HepG2 (cell line): ENCODE measurements around the gene ZFAND4. TPM values are rescaled to one million over a fixed set of nuclear protein-coding genes. Genes with fewer than 3 reads are reported as not detected.
A peak's percentile ranks its signal among the peaks of the same experiment; 100 is the strongest.
"Not testable (repeated sequence)": the region's sequence is repeated elsewhere in the genome, so short reads cannot be mapped to it uniquely, and the experiment has no call there.

ENCODE experiments used
- ATAC-seq: fragments of 200-7000 bp; cut with Tn5 transposase; 3 replicates; pipeline ENCODE4 v1.9.1; 2020; ENCODE audit warnings: mild to moderate bottlenecking, moderate library complexity
- BruUV-seq: library from RNA; stranded (reverse); fragments of 400-500 nt; replicated peaks from 2 replicates; lab custom pipeline; 2021; lab: Mats Ljungman, UMichigan
- CTCF ChIA-PET: fragments of 300-600 bp; formaldehyde crosslinking; extraction: SDS; loops from one replicate; lab custom pipeline; 2021; ENCODE audit warnings: low total read pairs, inconsistent platforms, low intra/inter-chr PET ratio; lab: Yijun Ruan, JAX
- POLR2A ChIA-PET: fragments of 350-600 bp; sonication (Branson Sonifier 250); formaldehyde crosslinking; loops from one replicate; lab custom pipeline; 2020; ENCODE audit warnings: antibody characterized with exemption, inconsistent platforms; lab: Yijun Ruan, JAX
- DNase-seq: peaks from one replicate; pipeline ENCODE4 v3.0.0-alpha.2; 2015; ENCODE audit warnings: low spot score
- FAIRE-seq: peaks from 3 replicates; lab custom pipeline; 2011; peaks lifted over from hg19 to GRCh38; lab: Jason Lieb, UNC
- H2AFZ ChIP-seq: one replicate; pipeline ENCODE4 v1.6.1; 2011; ENCODE audit warnings: low read length, inconsistent platforms
- H3K27ac ChIP-seq: fragments of 300-600 bp; 3 replicates; pipeline ENCODE4 v1.8.0; 2011; ENCODE audit warnings: mixed run types, mild to moderate bottlenecking, mixed read lengths, low read length, inconsistent platforms; ENCODE audit not compliant: insufficient read depth; ENCODE audit errors: extremely low read length
- H3K27me3 ChIP-seq, 2 experiments: fragments of 200-600 bp in 1 of 2; 2 replicates in 1 of 2; 3 replicates in 1 of 2; pipeline versions ENCODE4 v1.6.0 to v1.8.0; 2011; ENCODE audit warnings: low read length in 2 of 2, mild to moderate bottlenecking in 2 of 2, moderate library complexity in 2 of 2, inconsistent platforms in 1 of 2; ENCODE audit not compliant: insufficient read depth in 2 of 2, control insufficient read depth in 1 of 2
- H3K36me3 ChIP-seq, 2 experiments: fragments of 200-600 bp in 1 of 2; replicated peaks in 1 of 2; 2 replicates in 1 of 2; 3 replicates in 1 of 2; pipeline versions ENCODE4 v1.5.1 to v1.8.0; 2011; ENCODE audit warnings: low read length in 2 of 2, inconsistent platforms in 1 of 2; ENCODE audit not compliant: insufficient read depth in 2 of 2, control insufficient read depth in 1 of 2
- H3K4me1 ChIP-seq: 2 replicates; pipeline ENCODE4 v1.5.1; 2012; ENCODE audit warnings: low read length, inconsistent platforms; ENCODE audit not compliant: insufficient read depth
- H3K4me2 ChIP-seq: 2 replicates; pipeline ENCODE4 v1.6.0; 2011; ENCODE audit warnings: low read depth, low read length, inconsistent platforms
- H3K4me3 ChIP-seq, 3 experiments: fragments of 200-600 bp in 1 of 3; sonication (generic), shearing (Covaris generic) in 1 of 3; replicated peaks in 1 of 3; 2 replicates each; pipeline ENCODE4 v1.5.1; 2011 to 2016; ENCODE audit warnings: low read length in 3 of 3, inconsistent platforms in 2 of 3, low read depth in 2 of 3, mild to moderate bottlenecking in 2 of 3, control low read depth in 1 of 3, mixed read lengths in 1 of 3; ENCODE audit not compliant: insufficient read depth in 1 of 3
- H3K79me2 ChIP-seq: one replicate; pipeline ENCODE4 v1.6.1; 2011; ENCODE audit warnings: low read length, inconsistent platforms; ENCODE audit not compliant: insufficient read depth
- H3K9ac ChIP-seq: 2 replicates; pipeline ENCODE4 v1.6.0; 2011; ENCODE audit warnings: mild to moderate bottlenecking, low read depth, low read length, inconsistent platforms; ENCODE audit not compliant: insufficient read depth
- H3K9me3 ChIP-seq: 2 replicates; pipeline ENCODE4 v1.5.1; 2012; ENCODE audit warnings: mild to moderate bottlenecking, low read length
- H4K20me1 ChIP-seq: 2 replicates; pipeline ENCODE4 v1.6.0; 2011; ENCODE audit warnings: inconsistent platforms, mild to moderate bottlenecking, low read length, moderate library complexity; ENCODE audit not compliant: insufficient read depth
- ARID5B ChIP-seq: IDR thresholded peaks from 2 replicates; pipeline ENCODE4 v1.4.0; 2020; ENCODE audit warnings: mild to moderate bottlenecking, missing genetic modification reagents
- CEBPG ChIP-seq: IDR thresholded peaks from 2 replicates; pipeline ENCODE4 v1.6.1; 2016
- FOXA1 ChIP-seq, 2 experiments: fragments of 450-650 bp in 1 of 2; sonication (generic) in 1 of 2; formaldehyde crosslinking in 1 of 2; IDR thresholded peaks; 2 replicates each; pipeline versions ENCODE4 v1.4.0 to v1.6.1; 2016 to 2020; ENCODE audit warnings: missing genetic modification reagents in 1 of 2
- FOXA3 ChIP-seq: IDR thresholded peaks from 2 replicates; pipeline ENCODE4 v1.6.1; 2016; ENCODE audit warnings: missing genetic modification reagents, missing compliant biosample characterization
- IRF2 ChIP-seq: IDR thresholded peaks from 2 replicates; pipeline ENCODE4 v1.6.1; 2018; ENCODE audit warnings: missing genetic modification reagents, missing compliant biosample characterization
- KDM6A ChIP-seq: IDR thresholded peaks from 2 replicates; pipeline ENCODE4 v1.6.1; 2016; ENCODE audit warnings: low read depth
- NCOA2 ChIP-seq: sonication (generic); formaldehyde crosslinking; IDR thresholded peaks from 2 replicates; pipeline ENCODE4 v1.8.0; 2022; ENCODE audit warnings: inconsistent platforms
- NFIC ChIP-seq: IDR thresholded peaks from 2 replicates; pipeline ENCODE4 v1.6.1; 2012; ENCODE audit warnings: mild to moderate bottlenecking, low read length, inconsistent platforms
- NR2F1 ChIP-seq, 2 experiments: fragments of 450-650 bp in 1 of 2; formaldehyde crosslinking in 1 of 2; IDR thresholded peaks; 2 replicates each; pipeline versions ENCODE4 v1.5.0 to v1.6.1; 2016 to 2020; ENCODE audit warnings: mild to moderate bottlenecking in 1 of 2, missing compliant biosample characterization in 1 of 2, missing genetic modification reagents in 1 of 2, moderate library complexity in 1 of 2
- PAXIP1 ChIP-seq: sonication (generic); formaldehyde crosslinking; conservative IDR thresholded peaks from 2 replicates; pipeline ENCODE4 v1.4.0; 2020; ENCODE audit warnings: mild to moderate bottlenecking, missing genetic modification reagents, moderate library complexity
- SAP130 ChIP-seq: IDR thresholded peaks from 2 replicates; pipeline ENCODE4 v1.6.1; 2016; ENCODE audit warnings: low read depth
- SOX13 ChIP-seq, 3 experiments: fragments of 450-650 bp in 1 of 3; sonication (generic) in 1 of 3; formaldehyde crosslinking in 1 of 3; IDR thresholded peaks in 2 of 3; conservative IDR thresholded peaks in 1 of 3; 2 replicates each; pipeline versions ENCODE4 v1.5.0 to v1.6.1; 2016 to 2020; ENCODE audit warnings: antibody characterized with exemption in 1 of 3, mild to moderate bottlenecking in 1 of 3, missing compliant biosample characterization in 1 of 3, missing genetic modification reagents in 1 of 3, moderate library complexity in 1 of 3
- SOX5 ChIP-seq: IDR thresholded peaks from 2 replicates; pipeline ENCODE4 v1.6.1; 2016; ENCODE audit warnings: borderline replicate concordance
- SOX6 ChIP-seq, 2 experiments: fragments of 450-650 bp in 1 of 2; sonication (generic) in 1 of 2; formaldehyde crosslinking in 1 of 2; IDR thresholded peaks; 2 replicates each; pipeline versions ENCODE4 v1.4.0 to v1.6.1; 2017 to 2020; ENCODE audit warnings: antibody characterized with exemption in 1 of 2, mild to moderate bottlenecking in 1 of 2, missing genetic modification reagents in 1 of 2
- WGBS: methylation state at CpG from one replicate; pipeline ENCODE4 v1.1.6; 2017; ENCODE audit warnings: low lambda C conversion rate; 5-methylcytosine and 5-hydroxymethylcytosine counted together
- in situ Hi-C: cut with HindIII; loops from 2 replicates; pipeline ENCODE4 v1.10.0; 2017; ENCODE audit warnings: low pct_unique_long_range_greater_than_20kb; ENCODE audit not compliant: extremely low pct_ligation_motif_present
- intact Hi-C: fragments of 100-400 bp; cut with micrococcal nuclease; formaldehyde crosslinking; loops from one replicate; pipeline ENCODE4 v1.10.0; 2022; ENCODE audit not compliant: unreplicated experiment
- polyA plus RNA-seq, 8 experiments: library from polyadenylated mRNA; depleted of rRNA in 3 of 8; stranded (reverse) in 7 of 8; unstranded in 1 of 8; fragments of >200 nt; fragmentation: Illumina TruSeq in 4 of 8; extraction: Trizol in 4 of 8; gene quantifications; 2 replicates each; pipeline versions ENCODE4 v1.2.1 to v1.2.3, GENCODE V29; 2011 to 2016; ENCODE audit warnings: low read depth in 4 of 8, missing spikeins in 1 of 8, mixed read lengths in 1 of 8; ENCODE audit not compliant: insufficient read depth in 1 of 8
- total RNA-seq, 5 experiments: library from RNA; depleted of rRNA; stranded (reverse); fragments of >200 nt; fragmentation: Illumina TruSeq; extraction: Trizol; gene quantifications; 2 replicates each; pipeline ENCODE4 v1.2.3, GENCODE V29; 2016; ENCODE audit warnings: low read depth in 1 of 5

The ZFAND4 gene
- total and polyA plus RNA-seq, 2 of the 13 experiments (the other 11 are each of a cell fraction or from before 2014, with no cell fraction given) = 2.9 to 9.2 TPM

- 22% methylated on average over 3 of the region's 3 CpGs for WGBS
- H3K9ac ChIP-seq = 0 out of 2 replicates have a peak overlapping the region, but pooled peaks have one; percentile 8
- H3K9me3 ChIP-seq; in situ Hi-C loops; H4K20me1 ChIP-seq; POLR2A ChIA-PET; H2AFZ ChIP-seq; H3K36me3 ChIP-seq; CTCF ChIA-PET; H3K79me2 ChIP-seq; intact Hi-C loops; H3K27me3 ChIP-seq; BruUV-seq; FAIRE-seq; H3K4me3 ChIP-seq; TF ChIP-seq SOX6, SOX13 (IDR thresholded peaks at IDR 0.05): not testable (repeated sequence)
- DNase-seq (peak; percentile 46), ATAC-seq (peak; percentile 94)
- H3K27ac ChIP-seq = peak overlapping the region; percentile 68
- TF ChIP-seq FOXA3 (CRISPR knock-in tag) (peak; percentile 39; the same call in 1 of the 2 replicates), NCOA2 (CRISPR knock-in tag) (peak; percentile 63; the same call in 1 of the 2 replicates), PAXIP1 (CRISPR knock-in tag) (0 out of 2 replicates have a peak, but pooled peaks have one; percentile 29), IRF2 (0 out of 2 replicates have a peak, but pooled peaks have one; percentile 37), SAP130 (CRISPR knock-in tag) (0 out of 2 replicates have a peak, but pooled peaks have one; percentile 15), NR2F1 (CRISPR knock-in tag; IDR thresholded peaks at IDR 0.05) (0 out of 4 replicates have a peak, but pooled peaks of 1 of the 2 experiments have one; percentile 14), SOX5 (CRISPR knock-in tag) (peak; percentile 65; the same call in 1 of the 2 replicates), SOX6 (CRISPR knock-in tag; IDR thresholded peaks at IDR 0.05) (peak; percentile 45; the same call in 1 of the 2 replicates), SOX13 (CRISPR knock-in tag; conservative IDR thresholded peaks at IDR 0.05 in 1 of 2, IDR thresholded peaks at IDR 0.05 in 1 of 2) (peak in 1 of 2 experiments; percentile 65; a peak in 2 of 4 replicates), KDM6A (peak; percentile 19; the same call in 1 of the 2 replicates), ARID5B (CRISPR knock-in tag) (peak; percentile 53; the same call in 1 of the 2 replicates), NFIC (peak; percentile 21; the same call in 1 of the 2 replicates), FOXA1 (IDR thresholded peaks at IDR 0.05) (0 out of 2 replicates have a peak, but pooled peaks have one; percentile 37), FOXA1 (CRISPR knock-in tag; IDR thresholded peaks at IDR 0.05) (peak; percentile 41), CEBPG (CRISPR knock-in tag) (peak; percentile 33; the same call in 1 of the 2 replicates)
- H3K4me2 ChIP-seq = peak overlapping the region; percentile 55
- peaks cover 25% of the 10 kb centered on the region for H3K4me1 ChIP-seq
Observed at GRCh38 chr10:45710200-45710796, 37.7 kb upstream of the ZFAND4 start.
